ENCODE data around the gene AGTPBP1.
"Not testable (repeated sequence)": the region's sequence is repeated elsewhere in the genome, so short reads cannot be mapped to it uniquely, and the experiment has no call there.

The AGTPBP1 gene

DNA sequence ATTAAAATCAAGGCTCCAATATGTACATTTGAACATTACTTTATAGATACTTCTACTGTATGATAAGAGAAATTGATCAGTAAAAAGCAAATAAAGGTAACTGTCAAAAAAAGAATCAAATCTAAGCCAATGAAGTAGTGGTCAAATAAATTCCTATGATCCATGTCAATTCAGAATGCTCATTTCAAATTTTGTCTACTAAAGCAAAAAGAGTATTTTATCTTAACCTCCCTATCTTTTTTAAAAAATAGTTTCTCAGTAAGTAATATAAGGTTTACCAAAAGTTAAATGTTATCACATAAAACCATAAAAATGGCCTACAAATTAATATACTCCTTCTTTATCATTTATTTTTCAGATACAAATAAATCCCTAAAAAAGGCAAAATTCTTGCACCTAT, 165.9 kb downstream of the AGTPBP1 start:
- Histone ChIP-seq H3K27me3 (replicated peaks; ENCODE audit: control insufficient read depth, insufficient read depth, low read length) (no peaks in the 10 kb centered on the region), H3K9ac (ENCODE audit: low read length) (no peak overlapping the region), H3K36me3 (ENCODE audit: control insufficient read depth, insufficient read depth, low read length, severe bottlenecking) (no peaks in the 10 kb centered on the region)

DNA sequence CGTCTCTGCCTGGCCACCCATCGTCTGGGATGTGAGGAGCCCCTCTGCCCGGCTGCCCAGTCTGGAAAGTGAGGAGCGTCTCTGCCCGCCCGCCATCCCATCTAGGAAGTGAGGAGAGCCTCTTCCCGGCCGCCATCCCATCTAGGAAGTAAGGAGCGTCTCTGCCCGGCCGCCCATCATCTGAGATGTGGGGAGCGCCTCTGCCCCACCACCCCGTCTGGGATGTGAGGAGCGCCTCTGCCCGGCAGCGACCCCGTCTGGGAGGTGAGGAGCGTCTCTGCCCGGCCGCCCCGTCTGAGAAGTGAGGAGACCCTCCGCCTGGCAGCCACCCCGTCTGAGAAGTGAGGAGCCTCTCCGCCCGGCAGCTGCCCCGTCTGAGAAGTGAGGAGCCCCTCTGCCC, 168.2 kb downstream of the AGTPBP1 start:
- DNase-seq (ENCODE audit: low read depth); H3K27me3 ChIP-seq (replicated peaks; ENCODE audit: control insufficient read depth, insufficient read depth, low read length); H3K9me3 ChIP-seq (ENCODE audit: control insufficient read depth, low read length); H3K36me3 ChIP-seq (ENCODE audit: control insufficient read depth, insufficient read depth, low read length, severe bottlenecking); H3K9ac ChIP-seq (ENCODE audit: low read length); H3K4me3 ChIP-seq (ENCODE audit: low read length): not testable (repeated sequence)
- H3K4me1 ChIP-seq (ENCODE audit: control insufficient read depth, insufficient read depth, low read length), result peaks cover 12% of the 10 kb centered on the region

More for the DNA sequence above, 165.9 kb downstream of the AGTPBP1 start:
- DNase-seq (ENCODE audit: low read depth), result no peak
- H3K9me3 ChIP-seq (ENCODE audit: control insufficient read depth, low read length), result no peaks in the 10 kb centered on the region
- H3K4me3 ChIP-seq (ENCODE audit: low read length), result no peak overlapping the region
- H3K4me1 ChIP-seq (ENCODE audit: control insufficient read depth, insufficient read depth, low read length), result peaks cover under 1% of the 10 kb centered on the region

DNA sequence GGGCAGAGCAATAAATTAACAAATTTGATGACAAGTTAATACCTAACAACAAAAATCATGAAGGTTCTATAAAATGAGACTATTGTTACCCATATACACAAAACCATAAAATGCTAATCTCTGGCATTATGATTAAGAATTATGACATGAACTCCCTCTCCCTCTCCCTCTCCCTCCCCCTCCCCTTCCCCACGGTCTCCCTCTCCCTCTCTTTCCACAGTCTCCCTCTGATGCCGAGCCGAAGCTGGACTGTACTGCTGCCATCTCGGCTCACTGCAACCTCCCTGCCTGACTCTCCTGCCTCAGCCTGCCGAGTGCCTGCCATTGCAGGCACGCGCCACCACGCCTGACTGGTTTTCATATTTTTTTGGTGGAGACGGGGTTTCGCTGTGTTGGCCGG, 168.8 kb downstream of the AGTPBP1 start:
- H3K36me3 ChIP-seq (ENCODE audit: control insufficient read depth, insufficient read depth, low read length, severe bottlenecking); H3K4me3 ChIP-seq (ENCODE audit: low read length); H3K9ac ChIP-seq (ENCODE audit: low read length); H3K27me3 ChIP-seq (replicated peaks; ENCODE audit: control insufficient read depth, insufficient read depth, low read length); H3K9me3 ChIP-seq (ENCODE audit: control insufficient read depth, low read length); DNase-seq (ENCODE audit: low read depth): not testable (repeated sequence)
- peaks cover 12% of the 10 kb centered on the region for H3K4me1 ChIP-seq (ENCODE audit: control insufficient read depth, insufficient read depth, low read length)

DNA sequence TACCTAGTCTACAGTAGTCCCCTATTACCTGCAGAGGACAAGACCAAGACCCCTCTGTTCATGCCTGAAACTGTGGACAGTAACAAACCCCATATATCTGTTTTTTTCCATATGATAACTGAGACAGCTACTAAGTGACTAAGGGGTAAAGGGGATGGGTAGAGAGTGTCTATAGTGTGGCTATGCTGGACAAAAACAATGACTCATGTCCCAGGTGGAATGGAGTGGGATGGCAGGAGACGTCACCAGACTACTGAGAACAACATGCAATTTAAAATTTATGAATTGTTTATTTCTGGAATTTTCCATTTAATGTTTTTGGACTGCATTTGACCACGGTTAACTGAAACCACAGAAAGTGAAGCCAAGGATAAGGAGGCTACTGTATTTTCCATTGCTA, 171.8 kb downstream of the AGTPBP1 start:
- DNase-seq (ENCODE audit: low read depth), result peak; percentile 28
- Histone ChIP-seq H3K36me3 (ENCODE audit: control insufficient read depth, insufficient read depth, low read length, severe bottlenecking) (no peaks in the 10 kb centered on the region), H3K4me3 (ENCODE audit: low read length) (peak overlapping the region; percentile 5), H3K27me3 (replicated peaks; ENCODE audit: control insufficient read depth, insufficient read depth, low read length) (no peaks in the 10 kb centered on the region), H3K9me3 (ENCODE audit: control insufficient read depth, low read length) (no peaks in the 10 kb centered on the region), H3K9ac (ENCODE audit: low read length) (no peak overlapping the region), H3K4me1 (ENCODE audit: control insufficient read depth, insufficient read depth, low read length) (peaks cover 12% of the 10 kb centered on the region)

DNA sequence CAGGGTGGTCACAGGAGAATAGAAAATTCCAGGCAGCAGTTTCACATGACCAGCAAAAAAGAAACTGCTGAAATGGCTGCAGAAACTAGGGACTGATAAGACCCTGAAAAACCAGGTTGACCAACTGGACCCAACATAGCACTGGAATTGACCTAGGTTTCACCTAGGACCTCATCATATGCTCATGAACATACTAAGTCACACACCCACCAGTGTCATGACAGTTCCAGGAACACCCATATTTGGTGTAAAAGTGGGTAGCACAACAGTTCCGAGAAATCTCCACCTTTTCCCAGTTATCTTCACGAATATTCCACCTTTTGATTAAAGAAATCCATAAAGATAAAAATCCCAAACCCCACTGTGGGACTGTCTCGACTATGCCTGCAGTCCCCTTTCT, 182.2 kb downstream of the AGTPBP1 start:
- no peak overlapping the region for H3K9ac ChIP-seq (ENCODE audit: low read length)
- H3K36me3 ChIP-seq (ENCODE audit: control insufficient read depth, insufficient read depth, low read length, severe bottlenecking), result no peaks in the 10 kb centered on the region
- no peaks in the 10 kb centered on the region for H3K27me3 ChIP-seq (replicated peaks; ENCODE audit: control insufficient read depth, insufficient read depth, low read length)
- H3K9me3 ChIP-seq (ENCODE audit: control insufficient read depth, low read length), result no peaks in the 10 kb centered on the region
- no peaks in the 10 kb centered on the region for H3K4me1 ChIP-seq (ENCODE audit: control insufficient read depth, insufficient read depth, low read length)
- no peak for DNase-seq (ENCODE audit: low read depth)
- no peak overlapping the region for H3K4me3 ChIP-seq (ENCODE audit: low read length)

DNA sequence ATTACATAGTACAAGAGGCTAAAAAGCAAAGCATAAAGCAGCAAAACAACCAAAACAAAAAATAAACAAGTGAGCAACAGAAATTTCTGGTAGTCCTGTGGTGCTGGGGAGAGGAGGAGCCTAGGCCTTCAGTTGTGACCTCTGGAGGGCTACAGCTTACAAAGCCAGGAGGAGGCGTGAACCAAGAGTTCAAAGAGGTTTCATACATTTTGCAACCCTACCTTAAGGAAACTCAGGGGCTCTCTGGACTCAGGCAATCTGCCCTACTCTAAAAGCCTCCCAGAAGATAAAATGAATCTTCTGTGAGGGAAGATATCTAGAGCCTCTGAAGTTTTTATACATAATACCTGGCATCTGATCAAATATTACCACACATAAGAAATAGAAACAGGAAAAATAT, 187.4 kb downstream of the AGTPBP1 start:
- no peaks in the 10 kb centered on the region for H3K27me3 ChIP-seq (replicated peaks; ENCODE audit: control insufficient read depth, insufficient read depth, low read length)
- no peaks in the 10 kb centered on the region for H3K36me3 ChIP-seq (ENCODE audit: control insufficient read depth, insufficient read depth, low read length, severe bottlenecking)
- no peak overlapping the region for H3K9ac ChIP-seq (ENCODE audit: low read length)
- no peak for DNase-seq (ENCODE audit: low read depth)
- H3K4me1 ChIP-seq (ENCODE audit: control insufficient read depth, insufficient read depth, low read length), result no peaks in the 10 kb centered on the region
- H3K9me3 ChIP-seq (ENCODE audit: control insufficient read depth, low read length), result no peaks in the 10 kb centered on the region
- no peak overlapping the region for H3K4me3 ChIP-seq (ENCODE audit: low read length)

DNA sequence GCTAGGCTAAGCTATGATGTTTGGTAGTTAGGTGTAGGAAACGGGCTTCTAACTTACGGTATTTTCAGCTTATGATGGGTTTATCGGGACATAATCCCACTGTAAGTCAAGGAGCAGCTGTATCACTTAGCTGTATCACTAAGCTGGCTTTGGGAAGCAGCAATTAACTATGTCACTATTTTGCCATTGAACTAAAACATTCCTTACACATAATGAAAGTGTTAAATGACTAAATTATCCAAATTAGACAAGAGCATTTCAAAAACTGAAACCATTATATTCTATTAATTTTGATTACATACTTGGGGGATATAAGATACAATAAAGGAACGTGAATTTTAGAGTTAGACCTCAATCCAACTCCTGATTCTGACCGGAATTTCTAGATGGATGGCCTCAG, 188.3 kb downstream of the AGTPBP1 start:
- Histone ChIP-seq H3K4me1 (ENCODE audit: control insufficient read depth, insufficient read depth, low read length) (no peaks in the 10 kb centered on the region), H3K27me3 (replicated peaks; ENCODE audit: control insufficient read depth, insufficient read depth, low read length) (no peaks in the 10 kb centered on the region), H3K9ac (ENCODE audit: low read length) (no peak overlapping the region), H3K36me3 (ENCODE audit: control insufficient read depth, insufficient read depth, low read length, severe bottlenecking) (no peaks in the 10 kb centered on the region), H3K4me3 (ENCODE audit: low read length) (no peak overlapping the region), H3K9me3 (ENCODE audit: control insufficient read depth, low read length) (no peaks in the 10 kb centered on the region)
- DNase-seq (ENCODE audit: low read depth), result no peak

DNA sequence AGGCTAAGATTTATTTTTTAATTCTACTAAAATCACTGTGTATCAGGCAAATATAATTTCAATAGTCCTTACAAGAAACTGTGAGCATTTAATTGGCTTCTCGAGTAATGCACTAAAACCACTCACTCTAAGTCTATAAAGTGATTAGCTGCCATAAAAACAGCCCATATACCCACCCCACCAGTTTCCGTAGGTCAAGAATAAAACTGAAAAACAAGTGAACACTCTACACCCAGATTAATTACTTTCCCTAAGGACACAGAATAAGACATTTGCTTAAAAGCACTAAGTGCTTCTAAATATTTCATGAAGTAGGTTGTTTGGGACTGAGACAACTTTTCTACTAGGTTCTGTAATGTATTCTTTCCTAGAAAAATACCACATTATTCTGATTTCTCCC, 194.2 kb downstream of the AGTPBP1 start:
- H3K9ac ChIP-seq (ENCODE audit: low read length), result no peak overlapping the region
- no peaks in the 10 kb centered on the region for H3K9me3 ChIP-seq (ENCODE audit: control insufficient read depth, low read length)
- no peaks in the 10 kb centered on the region for H3K36me3 ChIP-seq (ENCODE audit: control insufficient read depth, insufficient read depth, low read length, severe bottlenecking)
- H3K27me3 ChIP-seq (replicated peaks; ENCODE audit: control insufficient read depth, insufficient read depth, low read length), result no peaks in the 10 kb centered on the region
- DNase-seq (ENCODE audit: low read depth), result no peak
- no peaks in the 10 kb centered on the region for H3K4me1 ChIP-seq (ENCODE audit: control insufficient read depth, insufficient read depth, low read length)
- no peak overlapping the region for H3K4me3 ChIP-seq (ENCODE audit: low read length)

DNA sequence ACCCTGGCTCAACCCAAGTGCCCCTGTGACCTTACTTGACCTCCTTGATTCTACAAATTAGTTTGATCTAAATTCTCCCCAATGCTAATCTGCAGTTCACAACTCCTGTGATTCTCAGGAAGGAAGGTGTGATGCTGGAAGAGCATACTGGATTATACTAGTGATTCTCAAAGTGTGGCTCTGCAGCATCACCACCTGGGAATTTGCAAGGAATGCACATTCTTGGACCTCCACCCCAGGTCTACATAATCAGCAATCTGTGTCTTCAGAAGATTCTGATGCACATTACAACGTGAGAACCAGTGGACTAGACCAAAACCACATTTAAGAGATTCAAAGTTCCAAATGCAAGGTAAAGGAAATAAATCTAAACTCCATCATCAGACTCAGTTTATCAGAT, 198.6 kb downstream of the AGTPBP1 start:
- H3K9me3 ChIP-seq (ENCODE audit: control insufficient read depth, low read length), result no peaks in the 10 kb centered on the region
- no peak for DNase-seq (ENCODE audit: low read depth)
- H3K36me3 ChIP-seq (ENCODE audit: control insufficient read depth, insufficient read depth, low read length, severe bottlenecking), result no peaks in the 10 kb centered on the region
- H3K9ac ChIP-seq (ENCODE audit: low read length), result no peak overlapping the region
- H3K4me3 ChIP-seq (ENCODE audit: low read length), result no peak overlapping the region
- no peaks in the 10 kb centered on the region for H3K27me3 ChIP-seq (replicated peaks; ENCODE audit: control insufficient read depth, insufficient read depth, low read length)
- no peaks in the 10 kb centered on the region for H3K4me1 ChIP-seq (ENCODE audit: control insufficient read depth, insufficient read depth, low read length)

DNA sequence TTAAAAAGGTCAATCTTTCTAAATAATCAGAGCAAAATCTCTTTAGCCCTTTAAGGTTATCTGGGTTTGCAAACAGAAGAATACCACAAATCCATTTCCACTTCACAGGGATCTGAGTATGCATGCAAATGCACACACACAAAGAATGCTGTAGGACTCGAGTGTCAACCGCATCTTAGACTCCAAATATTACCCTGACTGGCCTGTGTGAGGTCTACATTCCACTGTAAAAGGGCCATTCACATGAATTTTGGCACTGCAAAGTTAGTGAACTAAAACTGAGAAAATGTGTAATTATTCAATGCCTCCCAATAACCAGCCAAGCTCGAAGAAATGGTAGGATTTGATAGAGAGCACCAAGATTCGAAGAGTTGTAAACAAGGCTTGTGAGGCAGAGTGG, 199.9 kb downstream of the AGTPBP1 start:
- DNase-seq (ENCODE audit: low read depth), result peak; percentile 4
- H3K36me3 ChIP-seq (ENCODE audit: control insufficient read depth, insufficient read depth, low read length, severe bottlenecking), result no peaks in the 10 kb centered on the region
- no peaks in the 10 kb centered on the region for H3K27me3 ChIP-seq (replicated peaks; ENCODE audit: control insufficient read depth, insufficient read depth, low read length)
- peaks cover 10% of the 10 kb centered on the region for H3K4me1 ChIP-seq (ENCODE audit: control insufficient read depth, insufficient read depth, low read length)
- no peak overlapping the region for H3K9ac ChIP-seq (ENCODE audit: low read length)
- H3K4me3 ChIP-seq (ENCODE audit: low read length), result no peak overlapping the region
- H3K9me3 ChIP-seq (ENCODE audit: control insufficient read depth, low read length), result no peaks in the 10 kb centered on the region

DNA sequence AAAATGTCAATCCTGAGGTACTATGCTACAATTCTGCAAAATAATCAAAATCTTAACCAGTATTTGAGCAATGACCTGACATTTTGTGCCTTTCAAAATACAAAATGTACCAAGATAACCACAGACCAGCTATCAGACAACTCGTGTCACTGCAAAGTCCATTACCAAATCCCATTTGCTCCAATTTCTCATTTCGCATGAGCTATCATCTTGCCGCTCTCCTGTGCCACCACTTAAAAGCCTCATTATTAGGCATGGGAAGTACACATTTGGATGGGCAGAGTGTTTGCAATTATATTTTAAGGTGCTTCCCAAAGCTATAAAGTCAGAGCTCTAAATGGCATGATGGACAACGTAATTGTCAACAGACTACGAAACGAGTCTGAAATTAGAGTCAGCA, 205.2 kb downstream of the AGTPBP1 start:
- H3K27me3 ChIP-seq (replicated peaks; ENCODE audit: control insufficient read depth, insufficient read depth, low read length), result peaks cover 5% of the 10 kb centered on the region
- H3K4me1 ChIP-seq (ENCODE audit: control insufficient read depth, insufficient read depth, low read length), result peaks cover 22% of the 10 kb centered on the region
- no peaks in the 10 kb centered on the region for H3K36me3 ChIP-seq (ENCODE audit: control insufficient read depth, insufficient read depth, low read length, severe bottlenecking)
- H3K4me3 ChIP-seq (ENCODE audit: low read length), result peak overlapping the region; percentile 5
- H3K9me3 ChIP-seq (ENCODE audit: control insufficient read depth, low read length), result peaks cover 4% of the 10 kb centered on the region
- no peak for DNase-seq (ENCODE audit: low read depth)
- no peak overlapping the region for H3K9ac ChIP-seq (ENCODE audit: low read length)

DNA sequence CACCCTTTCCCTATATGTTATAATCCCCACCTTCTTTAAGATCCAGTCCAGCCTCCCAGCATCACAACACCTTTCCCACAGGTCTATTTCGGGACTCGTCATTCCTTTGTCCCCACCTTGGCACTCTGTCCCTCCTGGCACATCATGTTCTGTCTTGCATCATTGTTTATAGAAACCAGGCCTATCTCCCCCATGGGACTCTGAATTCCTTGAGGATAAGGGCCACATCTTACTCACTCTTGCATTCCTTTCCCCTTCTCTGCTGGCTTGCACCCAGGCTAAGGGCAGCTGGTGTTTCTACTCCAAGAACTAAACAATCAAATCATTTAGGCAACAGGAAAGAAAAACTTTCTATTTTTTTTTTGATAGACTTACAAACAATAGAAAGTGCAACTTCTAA, 205.7 kb downstream of the AGTPBP1 start:
- H3K9me3 ChIP-seq (ENCODE audit: control insufficient read depth, low read length), result peaks cover 4% of the 10 kb centered on the region
- H3K27me3 ChIP-seq (replicated peaks; ENCODE audit: control insufficient read depth, insufficient read depth, low read length), result peaks cover 5% of the 10 kb centered on the region
- no peak overlapping the region for H3K9ac ChIP-seq (ENCODE audit: low read length)
- peak; percentile 58 for DNase-seq (ENCODE audit: low read depth)
- H3K4me1 ChIP-seq (ENCODE audit: control insufficient read depth, insufficient read depth, low read length), result peaks cover 22% of the 10 kb centered on the region
- H3K36me3 ChIP-seq (ENCODE audit: control insufficient read depth, insufficient read depth, low read length, severe bottlenecking), result no peaks in the 10 kb centered on the region
- H3K4me3 ChIP-seq (ENCODE audit: low read length), result peak overlapping the region; percentile 5

Measured in adipocyte (in vitro differentiated cells).